Measurements from ENCODE around the gene CCSER1. TPM values are rescaled to one million over a fixed set of nuclear protein-coding genes. Genes with fewer than 3 reads are reported as not detected.

Gene CCSER1
- total and polyA plus RNA-seq, 10 donors = 1.3 to 30.4 (median 20.4) TPM

- Histone ChIP-seq H3K36me3 (no peaks in the 10 kb centered on the region), H3K27me3 (replicated peaks in 1 of 7) (no peaks in the 10 kb centered on the region), H3K4me1 (no peaks in the 10 kb centered on the region), H3K4me3 (no peak overlapping the region), H3K27ac (no peak overlapping the region), H3K9me3 (peaks cover 0 to 41% (median 22%) of the 10 kb centered on the region in 8 donors)
- TF ChIP-seq CTCF (IDR thresholded peaks at IDR 0.05 in 8 of 11, conservative IDR thresholded peaks at IDR 0.05 in 3 of 11) = no peak
- 79 to 95% (median 89%) methylated on average over 4 of the region's 4 CpGs for WGBS, 5 donors
- intact Hi-C loops (cut with DNase I; ENCODE audit: low total_unique reads) = no loop called here
- no peak for DNase-seq
These were observed 672.7 kb downstream of the CCSER1 start for GRCh38 chr4:90799895-90800294.

- no peaks in the 10 kb centered on the region for H3K27me3 ChIP-seq (replicated peaks in 1 of 7)
- intact Hi-C loops (cut with DNase I; ENCODE audit: low total_unique reads) = no loop called here
- no peaks in the 10 kb centered on the region for H3K4me1 ChIP-seq
- H3K9me3 ChIP-seq = peaks cover 0 to 36% (median 23%) of the 10 kb centered on the region in 8 donors
- TF ChIP-seq POLR2AphosphoS5 (IDR thresholded peaks at IDR 0.05) = no peak
- no peak for TF ChIP-seq POLR2A (IDR thresholded peaks at IDR 0.05)
- no peak for TF ChIP-seq CTCF (IDR thresholded peaks at IDR 0.05 in 8 of 11, conservative IDR thresholded peaks at IDR 0.05 in 3 of 11)
- no peak overlapping the region for H3K27ac ChIP-seq
- DNase-seq = no peak
- no peak overlapping the region for H3K4me3 ChIP-seq
- WGBS, 5 donors = 48 to 53% (median 51%) methylated on average over 4 of the region's 4 CpGs
- peaks cover 0 to 6% (median 0%) of the 10 kb centered on the region in 6 donors for H3K36me3 ChIP-seq
These were observed 688.4 kb downstream of the CCSER1 start for GRCh38 chr4:90815569-90815968.

GRCh38 chr4:90816754-90817153 is 689.6 kb downstream of the CCSER1 start:
- H3K36me3 ChIP-seq = peaks cover 0 to 6% (median 0%) of the 10 kb centered on the region in 6 donors
- no peak overlapping the region for H3K27ac ChIP-seq
- H3K9me3 ChIP-seq = peaks cover 0 to 29% (median 23%) of the 10 kb centered on the region in 8 donors
- intact Hi-C loops (cut with DNase I; ENCODE audit: low total_unique reads) = no loop called here
- H3K4me3 ChIP-seq = no peak overlapping the region
- no peaks in the 10 kb centered on the region for H3K4me1 ChIP-seq
- H3K27me3 ChIP-seq (replicated peaks in 1 of 7) = no peaks in the 10 kb centered on the region
- no peak for DNase-seq
- TF ChIP-seq POLR2A (IDR thresholded peaks at IDR 0.05) (no peak), CTCF (IDR thresholded peaks at IDR 0.05 in 8 of 11, conservative IDR thresholded peaks at IDR 0.05 in 3 of 11) (no peak)
- 56 to 72% (median 67%) methylated on average over 2 of the region's 2 CpGs for WGBS, 5 donors

- Histone ChIP-seq H3K4me1 (no peaks in the 10 kb centered on the region), H3K9me3 (no peaks in the 10 kb centered on the region), H3K27me3 (replicated peaks in 1 of 7) (no peaks in the 10 kb centered on the region), H3K4me3 (no peak overlapping the region), H3K27ac (no peak overlapping the region), H3K36me3 (no peaks in the 10 kb centered on the region)
- no peak for DNase-seq
- intact Hi-C loops (cut with DNase I; ENCODE audit: low total_unique reads) = no loop called here
- WGBS, 5 donors = 69 to 85% (median 74%) methylated on average over 2 of the region's 2 CpGs
- TF ChIP-seq POLR2A (IDR thresholded peaks at IDR 0.05) = no peak
- no peak for TF ChIP-seq POLR2AphosphoS5 (IDR thresholded peaks at IDR 0.05)
- no peak for TF ChIP-seq CTCF (IDR thresholded peaks at IDR 0.05 in 8 of 11, conservative IDR thresholded peaks at IDR 0.05 in 3 of 11)
These were observed 697.3 kb downstream of the CCSER1 start for GRCh38 chr4:90824266-90825150.
